ENCODE measurements around the gene LRRC14B.

GRCh38 chr5:182126-182525 lies 9.2 kb upstream of the LRRC14B start:
- TF ChIP-seq, protein P1, sequence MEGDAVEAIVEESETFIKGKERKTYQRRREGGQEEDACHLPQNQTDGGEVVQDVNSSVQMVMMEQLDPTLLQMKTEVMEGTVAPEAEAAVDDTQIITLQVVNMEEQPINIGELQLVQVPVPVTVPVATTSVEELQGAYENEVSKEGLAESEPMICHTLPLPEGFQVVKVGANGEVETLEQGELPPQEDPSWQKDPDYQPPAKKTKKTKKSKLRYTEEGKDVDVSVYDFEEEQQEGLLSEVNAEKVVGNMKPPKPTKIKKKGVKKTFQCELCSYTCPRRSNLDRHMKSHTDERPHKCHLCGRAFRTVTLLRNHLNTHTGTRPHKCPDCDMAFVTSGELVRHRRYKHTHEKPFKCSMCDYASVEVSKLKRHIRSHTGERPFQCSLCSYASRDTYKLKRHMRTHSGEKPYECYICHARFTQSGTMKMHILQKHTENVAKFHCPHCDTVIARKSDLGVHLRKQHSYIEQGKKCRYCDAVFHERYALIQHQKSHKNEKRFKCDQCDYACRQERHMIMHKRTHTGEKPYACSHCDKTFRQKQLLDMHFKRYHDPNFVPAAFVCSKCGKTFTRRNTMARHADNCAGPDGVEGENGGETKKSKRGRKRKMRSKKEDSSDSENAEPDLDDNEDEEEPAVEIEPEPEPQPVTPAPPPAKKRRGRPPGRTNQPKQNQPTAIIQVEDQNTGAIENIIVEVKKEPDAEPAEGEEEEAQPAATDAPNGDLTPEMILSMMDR (IDR thresholded peaks at IDR 0.05) = no peak
- TF ChIP-seq POLR2A (IDR thresholded peaks at IDR 0.05) (no peak), EP300 (IDR thresholded peaks at IDR 0.05) (no peak), POLR2AphosphoS5 (IDR thresholded peaks at IDR 0.05) (no peak)

All from suprapubic skin (tissue), 4 donors.